GM20000 (cell line): ENCODE results near the gene SS18L1.

Source experiments
- DNase-seq: peaks from one replicate; pipeline ENCODE4 v3.0.0; 2012; ENCODE audit warnings: low spot score
- CTCF ChIP-seq: IDR thresholded peaks from 2 replicates; pipeline ENCODE4 v1.5.1; 2012; ENCODE audit warnings: mild to moderate bottlenecking, control low read depth; ENCODE audit errors: extremely low read depth, missing control alignments

The SS18L1 gene

GRCh38 chr20:62139636-62140035 lies 3.9 kb upstream of the SS18L1 start:
- no peak for TF ChIP-seq CTCF
- no peak for DNase-seq

GRCh38 chr20:62141043-62141396 lies 2.5 kb upstream of the SS18L1 start:
- DNase-seq, result no peak
- TF ChIP-seq CTCF, result no peak

GRCh38 chr20:62141397-62142251 lies 1.9 kb upstream of the SS18L1 start:
- DNase-seq, result no peak
- peak; percentile 23 for TF ChIP-seq CTCF

- TF ChIP-seq CTCF, result no peak
- no peak for DNase-seq
Measured at GRCh38 chr20:62142252-62143080, 1.1 kb upstream of the SS18L1 start.

- peak; percentile 84 for DNase-seq
- no peak for TF ChIP-seq CTCF
Measured at GRCh38 chr20:62143957-62144825, 622 bp downstream of the SS18L1 start.

- DNase-seq, result no peak
- no peak for TF ChIP-seq CTCF
Measured at GRCh38 chr20:62145688-62146018, 2.1 kb downstream of the SS18L1 start.
